ENCODE data around the gene DAB2. TPM values are rescaled to one million over a fixed set of nuclear protein-coding genes. Genes with fewer than 3 reads are reported as not detected.

Gene DAB2
- total RNA-seq, 2 donors from 2014 or later, result 12.3 to 23.8 TPM

DNA sequence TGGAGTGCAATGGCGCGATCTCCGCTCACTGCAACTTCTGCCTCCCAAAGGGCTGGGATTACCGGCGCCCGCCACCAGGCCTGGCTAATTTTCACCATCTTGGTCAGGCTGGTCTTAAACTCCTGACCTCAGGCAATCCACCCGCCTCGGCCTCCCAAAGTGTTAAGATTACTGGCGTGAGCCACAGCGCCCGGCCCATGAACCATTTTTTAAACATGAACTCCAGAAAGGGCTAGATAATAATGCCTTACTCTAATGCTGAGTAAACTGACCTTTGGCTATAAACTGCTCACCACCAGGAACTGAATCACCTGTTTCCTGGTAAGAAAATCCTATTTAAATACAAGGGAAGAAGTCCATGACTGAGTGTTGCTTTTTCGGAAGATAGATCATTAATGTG is 23.2 kb upstream of the DAB2 start:
- Mint-ChIP-seq H3K27ac (no peak overlapping the region), H3K4me3 (no peak overlapping the region), H3K27me3 (ENCODE audit: insufficient read depth) (no peaks in the 10 kb centered on the region), H3K9me3 (no peaks in the 10 kb centered on the region), H3K36me3 (ENCODE audit: low read depth) (no peaks in the 10 kb centered on the region), H3K4me1 (peaks cover 3% of the 10 kb centered on the region)
- Histone ChIP-seq H3K4me1 (ENCODE audit: control insufficient read depth, insufficient read depth, low read length) (no peaks in the 10 kb centered on the region), H3K27me3 (ENCODE audit: control insufficient read depth, insufficient read depth, low read length, poor library complexity, severe bottlenecking) (no peaks in the 10 kb centered on the region), H3K9me3 (ENCODE audit: control insufficient read depth, low read length) (no peaks in the 10 kb centered on the region), H3K27ac (ENCODE audit: low read depth, low read length) (no peak overlapping the region), H3K9ac (ENCODE audit: extremely low read depth, low read length, poor library complexity, severe bottlenecking) (no peak overlapping the region), H3K36me3 (ENCODE audit: control insufficient read depth, insufficient read depth, low read length) (no peaks in the 10 kb centered on the region), H3K4me3 (ENCODE audit: low read length) (no peak overlapping the region)
- no peak for DNase-seq
- TF ChIP-seq, protein P1, sequence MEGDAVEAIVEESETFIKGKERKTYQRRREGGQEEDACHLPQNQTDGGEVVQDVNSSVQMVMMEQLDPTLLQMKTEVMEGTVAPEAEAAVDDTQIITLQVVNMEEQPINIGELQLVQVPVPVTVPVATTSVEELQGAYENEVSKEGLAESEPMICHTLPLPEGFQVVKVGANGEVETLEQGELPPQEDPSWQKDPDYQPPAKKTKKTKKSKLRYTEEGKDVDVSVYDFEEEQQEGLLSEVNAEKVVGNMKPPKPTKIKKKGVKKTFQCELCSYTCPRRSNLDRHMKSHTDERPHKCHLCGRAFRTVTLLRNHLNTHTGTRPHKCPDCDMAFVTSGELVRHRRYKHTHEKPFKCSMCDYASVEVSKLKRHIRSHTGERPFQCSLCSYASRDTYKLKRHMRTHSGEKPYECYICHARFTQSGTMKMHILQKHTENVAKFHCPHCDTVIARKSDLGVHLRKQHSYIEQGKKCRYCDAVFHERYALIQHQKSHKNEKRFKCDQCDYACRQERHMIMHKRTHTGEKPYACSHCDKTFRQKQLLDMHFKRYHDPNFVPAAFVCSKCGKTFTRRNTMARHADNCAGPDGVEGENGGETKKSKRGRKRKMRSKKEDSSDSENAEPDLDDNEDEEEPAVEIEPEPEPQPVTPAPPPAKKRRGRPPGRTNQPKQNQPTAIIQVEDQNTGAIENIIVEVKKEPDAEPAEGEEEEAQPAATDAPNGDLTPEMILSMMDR (conservative IDR thresholded peaks at IDR 0.05), result no peak
- 89 to 94% methylated on average over 12 of the region's 12 CpGs for WGBS, 2 experiments (ENCODE audit: insufficient coverage in 1 of 2, insufficient read length in 1 of 2)

DNA sequence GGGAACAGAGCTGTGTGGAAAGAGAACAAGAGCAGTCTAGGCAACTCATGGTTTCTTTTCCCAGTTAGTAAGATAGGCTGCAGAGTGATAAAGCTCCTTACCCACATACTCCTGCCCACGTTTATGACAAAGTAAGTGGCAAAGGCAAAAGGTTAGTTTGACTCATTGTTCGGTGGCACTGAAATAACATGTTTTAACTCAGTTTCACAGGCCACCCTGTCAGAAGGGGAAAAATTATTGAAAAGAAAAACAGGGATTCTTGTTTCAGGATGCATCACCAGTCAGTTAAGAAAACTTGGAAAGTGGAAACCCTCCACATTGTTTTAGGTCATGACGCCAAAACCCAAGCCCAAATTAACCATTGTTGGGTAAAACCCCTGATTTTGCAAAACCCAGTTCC is 22.3 kb upstream of the DAB2 start:
- no peak overlapping the region for H3K4me3 ChIP-seq (ENCODE audit: low read length)
- Mint-ChIP-seq H3K4me1 (peaks cover 3% of the 10 kb centered on the region), H3K27ac (no peak overlapping the region), H3K36me3 (ENCODE audit: low read depth) (no peaks in the 10 kb centered on the region), H3K27me3 (ENCODE audit: insufficient read depth) (no peaks in the 10 kb centered on the region), H3K9me3 (no peaks in the 10 kb centered on the region), H3K4me3 (no peak overlapping the region)
- no peaks in the 10 kb centered on the region for H3K36me3 ChIP-seq (ENCODE audit: control insufficient read depth, insufficient read depth, low read length)
- no peak overlapping the region for H3K9ac ChIP-seq (ENCODE audit: extremely low read depth, low read length, poor library complexity, severe bottlenecking)
- TF ChIP-seq, protein P1 (conservative IDR thresholded peaks at IDR 0.05), result no peak
- DNase-seq, result no peak
- H3K27me3 ChIP-seq (ENCODE audit: control insufficient read depth, insufficient read depth, low read length, poor library complexity, severe bottlenecking), result no peaks in the 10 kb centered on the region
- H3K27ac ChIP-seq (ENCODE audit: low read depth, low read length), result no peak overlapping the region
- no peaks in the 10 kb centered on the region for H3K4me1 ChIP-seq (ENCODE audit: control insufficient read depth, insufficient read depth, low read length)
- H3K9me3 ChIP-seq (ENCODE audit: control insufficient read depth, low read length), result no peaks in the 10 kb centered on the region
- 91 to 100% methylated on average over 1 to 3 of the region's 3 CpGs for WGBS, 2 experiments (ENCODE audit: insufficient coverage in 1 of 2, insufficient read length in 1 of 2)

- Histone ChIP-seq H3K9ac (ENCODE audit: extremely low read depth, low read length, poor library complexity, severe bottlenecking) (no peak overlapping the region), H3K36me3 (ENCODE audit: control insufficient read depth, insufficient read depth, low read length) (no peaks in the 10 kb centered on the region), H3K4me3 (ENCODE audit: low read length) (no peak overlapping the region), H3K9me3 (ENCODE audit: control insufficient read depth, low read length) (no peaks in the 10 kb centered on the region), H3K27me3 (ENCODE audit: control insufficient read depth, insufficient read depth, low read length, poor library complexity, severe bottlenecking) (no peaks in the 10 kb centered on the region), H3K4me1 (ENCODE audit: control insufficient read depth, insufficient read depth, low read length) (no peaks in the 10 kb centered on the region), H3K27ac (ENCODE audit: low read depth, low read length) (no peak overlapping the region)
- DNase-seq, result no peak
- TF ChIP-seq, protein P1 (conservative IDR thresholded peaks at IDR 0.05), result no peak
- Mint-ChIP-seq H3K27ac (no peak overlapping the region), H3K9me3 (no peaks in the 10 kb centered on the region), H3K36me3 (ENCODE audit: low read depth) (no peaks in the 10 kb centered on the region), H3K4me1 (peaks cover 3% of the 10 kb centered on the region), H3K27me3 (ENCODE audit: insufficient read depth) (no peaks in the 10 kb centered on the region), H3K4me3 (no peak overlapping the region)
- 67 to 92% methylated on average over 1 to 3 of the region's 3 CpGs for WGBS, 2 experiments (ENCODE audit: insufficient coverage in 1 of 2, insufficient read length in 1 of 2)
These were observed 21.5 kb upstream of the DAB2 start for GRCh38 chr5:39446231-39446630.
